Ureter (tissue), 1 donor: ENCODE results near the gene CAMSAP2. TPM values are rescaled to one million over a fixed set of nuclear protein-coding genes. Genes with fewer than 3 reads are reported as not detected.

ENCODE experiments used
- DNase-seq: peaks from one replicate; pipeline ENCODE4 v3.0.0-alpha.2; 2020; ENCODE audit warnings: low spot score
- total RNA-seq: library from RNA; stranded (reverse); gene quantifications from one replicate; pipeline ENCODE4 v1.2.4, GENCODE V29; 2023
- donor health status: DM: yes; HTN: yes; CAD: no.

CAMSAP2 gene
- total RNA-seq, 1 donor from 2014 or later: 37.8 TPM

GRCh38 chr1:200877010-200877409 is 138.3 kb downstream of the CAMSAP2 start:
- DNase-seq: no peak

GRCh38 chr1:200877839-200878551 is 139.3 kb downstream of the CAMSAP2 start:
- no peak for DNase-seq

GRCh38 chr1:200880212-200880611 is 141.5 kb downstream of the CAMSAP2 start:
- DNase-seq: no peak

- no peak for DNase-seq
Observed at GRCh38 chr1:200883118-200883517, 144.4 kb downstream of the CAMSAP2 start.

DNA sequence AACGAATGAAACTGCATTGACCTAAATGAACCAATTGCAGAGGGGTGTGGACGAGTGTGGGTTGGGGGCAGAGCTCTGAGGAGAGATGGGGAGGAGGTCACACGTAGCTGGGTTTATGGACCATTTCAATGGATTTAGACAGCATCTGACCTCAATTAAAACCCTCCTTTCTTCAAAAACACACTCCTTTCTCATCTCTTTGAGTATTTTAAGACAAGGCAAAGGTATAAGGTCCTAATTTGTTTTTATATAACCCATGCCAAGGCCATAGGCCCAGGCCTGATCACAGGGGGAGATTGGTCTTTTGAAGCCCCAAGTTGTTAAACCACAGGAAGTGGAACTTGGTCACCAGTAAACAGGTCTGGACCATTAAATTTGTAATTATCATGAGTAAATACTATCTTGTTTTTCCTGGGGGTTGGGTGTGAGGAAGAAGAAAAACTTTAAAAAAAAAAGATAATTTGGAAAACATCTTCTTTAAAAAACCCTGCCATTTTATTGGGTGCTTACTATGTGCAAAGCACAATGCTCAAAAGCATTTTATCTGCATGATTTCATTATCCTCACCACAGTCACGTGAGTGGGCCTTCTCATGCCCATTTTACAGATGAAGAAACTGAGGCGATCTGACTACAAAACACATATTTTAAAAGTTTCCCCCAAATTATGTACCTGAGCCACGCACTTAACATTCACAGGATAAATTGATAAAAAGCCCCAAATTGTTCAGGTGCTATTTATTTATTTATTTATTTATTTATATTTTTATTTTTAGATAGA is 147.1 kb downstream of the CAMSAP2 start:
- no peak for DNase-seq

GRCh38 chr1:200886594-200886993 is 147.9 kb downstream of the CAMSAP2 start:
- DNase-seq: no peak

DNA sequence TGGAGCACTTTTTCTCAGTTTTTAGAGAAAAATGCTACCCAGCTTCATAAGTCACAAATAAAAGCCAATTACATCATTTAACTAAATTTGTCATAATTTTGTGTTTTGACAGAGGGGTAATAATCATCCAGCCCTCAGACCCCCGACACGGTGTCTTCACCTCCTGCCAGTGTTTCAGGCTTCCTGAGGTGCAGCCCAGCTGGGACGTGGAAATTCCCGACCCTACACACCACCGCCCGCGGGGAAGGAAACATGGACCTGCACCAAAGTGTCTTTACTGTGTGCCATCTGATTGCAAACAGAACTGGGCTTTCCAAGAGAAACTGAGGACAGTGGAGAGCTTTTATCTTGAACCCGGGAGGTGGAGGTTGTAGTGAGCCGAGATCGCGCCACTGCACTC is 148.3 kb downstream of the CAMSAP2 start:
- no peak for DNase-seq

GRCh38 chr1:200887772-200888348 is 149.2 kb downstream of the CAMSAP2 start:
- DNase-seq: no peak

GRCh38 chr1:200888349-200888838 is 149.7 kb downstream of the CAMSAP2 start:
- no peak for DNase-seq

GRCh38 chr1:200889571-200889970 is 150.9 kb downstream of the CAMSAP2 start:
- no peak for DNase-seq

DNA sequence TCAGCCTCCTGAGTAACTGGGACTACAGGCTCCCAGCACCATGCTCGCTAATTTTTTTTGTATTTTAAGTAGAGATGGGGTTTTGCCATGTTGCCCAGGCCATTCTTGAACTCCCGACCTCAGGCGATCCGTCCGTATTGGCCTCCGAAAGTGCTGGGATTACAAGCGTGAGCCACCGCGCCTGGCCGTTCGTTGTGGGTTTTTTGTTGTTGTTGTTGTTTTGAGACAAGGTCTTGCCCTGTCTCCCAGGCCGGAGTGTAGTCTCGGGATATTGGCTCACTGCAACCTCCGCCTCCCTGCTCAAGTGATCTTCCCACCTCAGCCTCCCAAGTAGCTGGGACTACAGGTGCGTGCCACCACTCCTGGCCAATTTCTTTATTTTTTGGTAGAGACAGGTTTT is 151.3 kb downstream of the CAMSAP2 start:
- DNase-seq: no peak

DNA sequence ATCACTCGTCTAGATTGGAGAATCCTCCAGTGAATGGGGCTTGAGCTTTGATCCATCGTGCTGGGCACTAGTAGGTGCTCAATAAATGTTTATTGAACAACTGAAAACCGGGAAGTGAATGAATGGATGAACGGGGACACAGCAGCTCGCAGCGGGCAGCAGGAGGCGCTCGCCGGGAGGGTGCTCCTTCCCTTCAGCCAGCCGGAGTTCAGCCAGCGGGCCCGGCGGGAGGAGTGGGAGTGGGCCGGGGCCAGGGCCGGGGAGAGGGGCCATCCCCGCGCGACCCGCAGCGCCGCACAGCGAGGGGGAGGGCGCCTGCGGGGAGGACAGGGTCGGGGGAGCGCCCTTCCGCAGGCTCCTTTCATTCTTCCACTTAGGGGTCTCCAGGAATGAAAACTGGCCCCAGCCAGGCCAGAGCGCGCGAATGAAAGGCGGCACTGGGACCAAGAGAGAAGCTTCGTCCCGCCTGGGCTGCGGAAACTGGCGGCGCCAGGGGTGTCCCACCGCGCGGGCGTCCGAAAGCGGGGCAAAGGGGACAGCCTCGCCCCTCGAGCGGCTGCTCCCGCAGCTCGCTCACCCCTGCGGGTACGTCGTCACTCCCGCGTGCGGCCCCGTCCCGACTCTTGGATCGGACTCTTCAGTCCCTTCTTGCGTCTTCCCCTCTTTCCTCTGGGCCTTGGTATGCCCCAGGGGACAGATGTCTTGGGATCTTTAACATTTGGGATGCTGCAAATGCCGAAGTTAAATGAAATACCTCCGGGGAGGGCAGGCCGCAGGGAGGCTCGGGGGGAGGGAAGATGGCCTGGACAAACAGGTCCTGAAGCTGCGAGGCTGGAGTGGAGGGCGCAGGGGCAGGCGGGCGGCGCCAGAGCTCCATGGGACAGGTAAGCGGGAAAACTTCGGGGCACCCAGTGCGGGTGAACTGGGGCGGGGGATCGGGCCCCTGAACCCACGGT is 152.4 kb downstream of the CAMSAP2 start:
- no peak for DNase-seq

- DNase-seq: no peak
Observed at GRCh38 chr1:200891774-200892157, 153.1 kb downstream of the CAMSAP2 start.

DNA sequence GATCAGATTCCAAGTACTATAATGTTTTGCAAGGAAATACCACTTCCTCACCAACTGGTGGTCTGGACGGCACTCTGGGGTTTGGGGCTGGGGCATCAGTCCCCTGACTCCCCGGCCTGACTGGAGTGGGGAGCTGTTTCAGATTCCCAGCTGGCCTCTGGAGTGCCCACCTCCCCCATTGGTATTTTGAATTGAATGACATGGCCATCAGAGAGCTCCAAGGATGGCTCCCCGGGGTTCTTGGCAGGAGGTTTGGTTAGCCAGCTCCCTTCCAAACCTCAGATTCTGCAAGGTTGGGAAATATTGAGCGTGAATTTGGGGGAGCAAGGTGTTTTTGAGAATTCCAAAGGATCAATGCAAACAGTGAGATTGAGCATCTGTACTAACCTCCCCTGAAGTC is 153.9 kb downstream of the CAMSAP2 start:
- DNase-seq: no peak

DNA sequence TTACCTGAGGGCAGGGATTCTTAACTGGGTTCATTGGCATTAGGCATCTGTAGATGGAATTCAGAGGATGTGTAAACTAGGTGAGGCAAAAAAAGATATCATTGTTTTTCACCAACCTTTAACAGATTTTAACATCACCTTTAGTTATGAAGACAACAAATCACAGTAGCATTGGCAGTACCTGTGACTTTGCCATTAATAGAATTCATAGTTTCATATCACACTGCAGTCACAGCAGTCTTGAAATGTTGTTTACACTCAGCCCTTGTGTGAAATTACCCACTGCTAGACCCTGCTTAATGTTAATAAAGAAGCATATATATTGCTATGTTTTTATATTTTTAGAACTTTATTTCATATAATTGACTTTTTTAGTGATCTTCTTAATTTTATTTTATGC is 154.3 kb downstream of the CAMSAP2 start:
- DNase-seq: no peak

- no peak for DNase-seq
Observed at GRCh38 chr1:200893411-200893901, 154.8 kb downstream of the CAMSAP2 start.

- peak; percentile 88 for DNase-seq
Observed at GRCh38 chr1:200894712-200895442, 156.2 kb downstream of the CAMSAP2 start, which contains the start of gene INAVA. INAVA (plus strand) TSS chr1:200894900; CDS start chr1:200898401, 3,501 bp downstream.

DNA sequence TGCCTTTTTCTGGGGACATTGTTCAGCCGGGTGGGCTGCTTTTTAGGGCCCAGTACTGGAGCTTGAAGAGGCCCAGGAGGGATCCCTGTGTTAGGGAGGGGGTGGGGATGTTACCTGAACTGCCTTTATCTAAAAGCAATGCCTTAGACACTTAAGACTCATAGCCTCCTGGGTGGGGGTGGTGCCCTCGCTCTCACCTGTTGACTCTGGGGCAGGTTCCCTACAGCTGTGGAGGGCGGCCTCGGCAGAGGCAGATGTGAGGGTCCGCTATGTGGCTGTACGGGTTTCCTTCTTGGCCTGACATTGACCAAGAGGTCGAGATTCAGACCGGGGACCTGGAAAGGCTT is 156.7 kb downstream of the CAMSAP2 start:
- no peak for DNase-seq

DNA sequence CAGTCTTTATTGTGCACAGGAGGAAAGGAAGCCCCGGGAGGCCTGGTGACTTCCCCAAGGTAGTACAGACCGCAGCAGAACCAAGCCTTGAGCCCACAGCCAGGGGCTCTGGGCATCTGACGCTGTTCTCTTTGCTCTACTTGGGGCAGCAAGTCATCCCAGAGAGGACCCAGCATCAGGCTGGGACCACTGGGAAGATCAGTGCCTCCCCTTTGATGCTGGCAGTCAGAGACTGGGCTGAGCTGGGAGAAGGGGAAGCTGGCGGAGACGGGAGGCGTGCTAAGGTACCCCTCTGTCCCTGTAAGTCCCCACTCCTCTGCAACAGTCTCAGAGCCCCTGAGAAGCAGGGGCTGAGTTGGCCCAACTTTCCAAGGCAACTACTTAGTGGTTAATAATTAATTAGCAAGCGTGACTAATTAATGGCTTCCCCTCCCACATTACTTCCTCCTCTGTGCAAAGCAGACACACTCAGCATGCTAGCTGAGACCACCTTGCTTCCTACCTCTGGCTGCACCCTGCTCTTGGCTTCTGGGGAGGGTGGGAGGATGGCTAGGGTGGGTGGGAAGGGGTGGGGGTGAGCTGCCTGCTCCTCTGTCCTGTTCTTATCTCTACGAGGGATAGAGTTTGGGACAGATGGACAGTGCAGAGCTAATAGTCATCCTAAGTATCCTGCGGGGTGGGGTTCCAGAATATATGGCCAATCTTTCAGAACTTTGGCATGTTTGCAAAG is 157.3 kb downstream of the CAMSAP2 start:
- DNase-seq: no peak
